CD4-positive, alpha-beta T cell treated with Interleukin-4 for 4 hours (primary cell): ENCODE results near the gene TANGO2.

Source experiments
- DNase-seq: peaks from one replicate; pipeline ENCODE4 v3.0.0-alpha.2; 2020

Gene TANGO2

GRCh38 chr22:20109411-20110358, 88.8 kb downstream of the TANGO2 start:
- no peak for DNase-seq

DNA sequence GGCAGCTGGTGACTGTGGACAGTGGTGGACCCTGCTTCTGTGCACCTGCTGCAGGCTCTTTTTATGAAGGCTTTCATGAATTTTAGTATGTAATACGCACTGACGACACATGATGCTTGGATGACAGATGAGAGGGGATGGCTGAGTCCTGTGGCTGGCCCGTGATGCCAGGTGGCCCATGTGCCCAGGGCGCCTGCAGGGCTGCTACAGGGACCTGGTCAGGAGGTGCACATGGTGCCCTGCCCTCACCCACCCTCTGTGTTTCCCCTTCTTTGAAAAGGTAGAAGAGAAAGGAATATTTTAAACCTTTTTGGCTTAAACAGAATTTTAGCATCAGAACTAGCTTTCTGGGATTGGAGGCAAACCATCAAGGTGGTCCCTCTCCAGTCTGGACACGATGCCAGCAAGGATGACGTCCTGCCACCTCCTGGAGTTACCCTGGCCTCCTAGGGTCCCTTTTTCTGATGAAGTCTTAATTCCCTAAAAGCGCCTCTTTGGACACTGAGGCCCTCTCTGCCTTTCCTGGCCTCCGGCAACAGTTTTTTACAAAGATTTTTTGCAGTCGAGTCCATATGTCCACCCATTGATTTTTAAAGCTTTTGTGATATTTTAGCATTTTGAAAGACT, 89.6 kb downstream of the TANGO2 start:
- DNase-seq = no peak

DNA sequence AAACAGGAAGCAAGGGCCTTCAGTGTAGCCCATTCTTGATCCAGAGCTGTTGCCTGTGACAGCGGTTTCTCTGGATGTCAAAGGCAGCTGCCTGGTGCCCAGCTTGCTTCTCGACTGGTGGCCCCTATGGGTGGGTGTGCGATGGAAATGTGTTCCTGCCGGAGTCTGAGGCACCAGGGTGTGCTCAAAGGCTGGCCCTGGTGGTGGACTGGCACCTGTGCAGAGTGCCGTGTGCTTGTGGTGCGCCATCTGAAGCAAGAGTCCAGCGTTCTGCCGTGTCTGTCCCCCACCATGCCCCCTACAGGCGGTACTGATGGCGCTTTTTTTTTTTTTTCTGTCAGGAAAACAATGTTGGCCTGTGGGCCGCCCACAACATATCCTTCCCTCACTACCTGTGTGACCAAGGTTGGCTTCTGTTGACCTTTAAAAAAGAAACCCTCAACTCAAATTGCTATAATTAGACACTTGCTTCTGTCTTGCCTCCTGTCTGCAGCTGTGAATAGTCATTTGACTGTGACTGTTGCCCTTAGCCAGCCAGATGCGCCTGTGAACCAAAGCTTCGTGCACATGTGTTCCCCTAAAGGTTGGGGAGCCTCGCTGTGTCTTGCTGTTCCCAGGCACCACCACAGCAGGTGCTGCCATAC, 90.3 kb downstream of the TANGO2 start:
- DNase-seq = no peak

DNA sequence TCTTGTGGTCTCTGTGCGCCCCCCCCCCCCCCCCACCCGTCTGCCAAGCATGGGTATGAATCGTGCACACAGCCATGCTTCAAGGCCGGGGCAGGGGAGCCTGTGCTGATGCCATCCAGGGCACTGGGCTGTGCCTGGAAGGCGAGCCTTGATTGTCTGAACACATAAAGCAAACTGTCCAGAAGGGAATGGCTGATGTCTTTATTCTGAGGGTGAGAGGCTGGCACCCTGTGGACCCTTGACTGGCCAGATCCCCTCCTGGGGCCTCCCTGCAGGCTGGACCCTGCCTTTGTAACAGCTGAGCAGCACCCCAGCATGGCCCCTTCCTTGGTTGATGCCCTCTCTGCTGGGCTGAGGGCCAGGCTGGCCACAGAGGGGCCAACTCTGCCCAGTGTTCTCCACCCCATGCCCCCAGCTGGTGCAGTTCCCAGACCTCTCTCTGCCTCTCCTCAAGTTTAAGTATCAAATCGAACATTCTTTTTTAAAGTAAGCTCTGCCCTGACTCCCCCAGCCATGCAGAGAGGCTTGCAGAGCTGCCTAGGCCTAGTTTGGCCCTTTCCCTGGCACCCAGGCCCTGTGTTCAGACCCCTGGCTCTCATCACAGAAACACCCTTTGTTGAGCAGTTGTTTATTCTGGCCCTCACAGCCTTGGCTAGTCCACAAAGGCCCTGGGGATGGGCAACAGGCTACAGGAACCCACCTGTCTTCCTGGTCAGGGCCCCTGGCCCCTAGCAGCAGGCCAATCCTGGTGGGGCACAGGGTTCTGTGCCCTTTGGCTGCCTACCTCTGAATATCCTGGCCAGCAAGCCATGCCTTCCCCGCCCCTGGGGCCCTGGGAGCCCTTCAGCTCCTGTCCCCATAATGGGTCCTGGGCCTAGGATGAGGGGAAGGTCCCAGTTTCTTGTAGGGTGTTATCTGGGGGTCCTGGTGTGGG, 91.0 kb downstream of the TANGO2 start:
- DNase-seq = no peak

GRCh38 chr22:20112623-20113511, 92.0 kb downstream of the TANGO2 start:
- no peak for DNase-seq

DNA sequence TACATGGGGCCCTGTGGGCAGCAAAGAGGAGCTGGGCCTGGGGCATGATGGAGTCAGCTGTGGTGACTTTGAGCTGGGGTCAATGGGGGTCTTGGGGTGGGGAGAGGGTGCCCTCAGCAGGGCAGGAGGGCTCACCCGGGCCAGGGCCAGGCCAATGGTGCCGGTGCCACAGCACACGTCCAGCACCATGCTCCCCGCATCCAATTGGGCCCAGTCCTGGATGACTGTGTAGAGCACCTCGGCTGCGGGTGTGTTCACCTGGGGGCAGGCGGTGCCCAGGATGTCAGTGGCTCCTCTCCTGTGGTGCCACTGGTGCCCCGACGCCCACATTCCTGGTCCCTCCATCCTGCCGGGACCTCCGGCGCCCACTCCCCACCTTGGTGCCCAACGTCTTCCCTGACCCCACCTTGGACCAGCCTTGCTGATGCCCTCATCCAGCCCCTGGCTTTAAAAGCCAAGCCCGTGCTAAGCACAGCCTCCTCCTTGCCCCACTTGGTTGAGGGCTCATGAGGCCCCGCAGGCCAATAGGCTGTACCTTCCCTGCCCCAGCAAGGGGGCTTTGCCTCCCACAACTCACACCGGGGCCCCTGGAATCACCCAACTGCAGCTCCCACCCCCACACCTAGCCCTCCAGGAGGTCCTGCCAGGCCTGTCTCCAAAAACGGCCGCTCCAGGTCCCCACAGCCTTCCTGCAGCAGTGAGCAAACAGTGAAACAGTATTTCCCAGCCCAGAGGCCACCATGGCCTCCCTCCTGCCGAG, 92.8 kb downstream of the TANGO2 start:
- DNase-seq = no peak

- DNase-seq = no peak
Measured at GRCh38 chr22:20114506-20115475, 93.9 kb downstream of the TANGO2 start.

DNA sequence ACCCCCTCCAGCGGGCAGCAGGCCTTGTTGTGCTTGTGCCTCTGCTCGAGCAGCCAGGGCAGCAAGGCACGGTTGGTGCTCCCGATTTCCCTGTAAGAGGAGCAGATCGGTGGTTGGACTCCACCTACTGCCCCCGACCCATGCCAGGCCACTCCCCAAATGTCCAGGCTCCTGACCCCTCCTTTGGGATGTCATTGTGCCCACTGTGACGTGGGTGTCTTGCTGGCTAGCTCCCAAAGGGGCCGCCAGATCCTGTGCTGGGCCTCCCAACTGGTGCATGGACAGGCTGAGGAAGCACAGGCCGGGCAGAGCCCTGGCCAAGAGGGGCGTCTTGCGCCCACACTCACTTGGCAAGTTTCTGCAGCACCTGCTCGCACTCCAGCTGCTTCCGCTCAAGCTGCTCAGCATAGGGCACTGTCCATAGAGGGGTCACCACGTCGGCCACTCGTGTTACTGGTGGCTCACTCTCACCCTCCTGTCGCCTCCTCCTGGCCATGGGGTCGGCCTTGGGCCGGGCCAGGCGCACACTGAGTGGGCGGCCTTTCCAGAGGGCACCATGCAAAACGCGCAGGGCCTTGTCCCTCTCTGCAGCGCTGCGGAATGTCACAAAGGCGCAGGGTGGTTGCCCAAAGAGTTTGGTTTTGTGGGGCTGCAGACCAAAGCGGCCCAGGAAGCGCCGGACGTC, 94.9 kb downstream of the TANGO2 start, which contains the start of gene RANBP1:
RANBP1 (plus strand) TSS at position 414 of the 685 bp plus-strand sequence; CDS start at position 495, 81 bp downstream.
- no peak for DNase-seq

DNA sequence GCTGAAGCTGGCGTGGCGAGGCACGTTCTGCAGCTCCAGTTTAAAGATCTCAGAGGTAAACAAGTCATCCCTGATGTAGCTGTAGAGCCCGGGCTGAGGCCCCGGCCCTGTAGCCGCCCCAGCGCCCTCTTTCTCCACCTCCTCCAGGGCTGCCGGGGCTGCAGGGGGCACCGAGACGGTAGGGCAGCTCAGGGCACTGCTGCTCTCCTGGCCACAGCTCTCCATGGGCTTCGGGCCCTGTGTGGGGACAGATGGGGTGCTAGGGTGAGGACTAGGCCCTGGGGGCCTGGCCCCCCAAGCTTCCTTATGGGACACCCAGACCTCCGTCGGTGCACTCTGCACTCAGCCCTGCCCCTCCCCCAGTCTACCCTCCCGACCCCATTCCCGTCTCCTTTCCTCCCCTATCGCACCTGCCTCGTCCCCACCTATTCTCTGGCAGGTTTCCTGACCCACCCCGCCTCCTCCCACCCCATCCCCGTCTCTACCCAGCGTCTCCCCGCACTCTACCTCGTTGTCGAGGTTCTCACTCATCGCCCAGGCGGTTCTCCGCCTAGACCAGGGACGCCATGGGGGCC, 95.6 kb downstream of the TANGO2 start:
- DNase-seq = no peak
